Thoracic aorta (tissue), 2 donors: ENCODE results near the gene RGP1. TPM values are rescaled to one million over a fixed set of nuclear protein-coding genes. Genes with fewer than 3 reads are reported as not detected.

ENCODE experiments used
- ATAC-seq: fragments of 150-250 bp; one replicate; pipeline ENCODE4 v1.8.0; 2017; ENCODE audit warnings: low read depth; ENCODE audit not compliant: insufficient number of reproducible peaks, low FRiP score
- DNase-seq: peaks from one replicate; pipeline ENCODE4 v3.0.0-alpha.2; 2020; ENCODE audit warnings: low spot score
- H3K27ac ChIP-seq, 2 donors: fragments of 200-600 bp; sonication (generic); 1 replicate in 1 of 2; 2 replicates in 1 of 2; pipeline ENCODE4 v1.5.1; 2016; ENCODE audit warnings: mild to moderate bottlenecking in 2 of 2, moderate library complexity in 2 of 2
- H3K27me3 ChIP-seq: fragments of 200-600 bp; sonication (generic); replicated peaks from 2 replicates; pipeline ENCODE4 v1.6.0; 2016; ENCODE audit warnings: mild to moderate bottlenecking; ENCODE audit not compliant: insufficient read depth
- H3K36me3 ChIP-seq: fragments of 200-600 bp; sonication (generic); one replicate; pipeline ENCODE4 v1.5.1; 2016
- H3K4me1 ChIP-seq, 2 donors: fragments of 200-600 bp; sonication (generic); 1 replicate in 1 of 2; 2 replicates in 1 of 2; pipeline versions ENCODE4 v1.5.1 to v1.6.0; 2016; ENCODE audit warnings: low read depth in 2 of 2, mild to moderate bottlenecking in 1 of 2; ENCODE audit not compliant: control insufficient read depth in 1 of 2
- H3K4me3 ChIP-seq: fragments of 200-600 bp; sonication (generic); 2 replicates; pipeline ENCODE4 v1.5.1; 2016; ENCODE audit warnings: mild to moderate bottlenecking
- H3K9me3 ChIP-seq: fragments of 200-600 bp; sonication (generic); 2 replicates; pipeline ENCODE4 v1.5.1; 2016
- CTCF ChIP-seq: fragments of 200-600 bp; sonication (generic); IDR thresholded peaks from one replicate; pipeline ENCODE4 v1.5.1; 2019; ENCODE audit warnings: antibody characterized with exemption
- total RNA-seq, 2 donors: library from RNA; depleted of rRNA; stranded (reverse); fragments of >200 nt; gene quantifications; one replicate each; pipeline versions ENCODE4 v1.1.0 to v1.2.3, GENCODE V29; 2016

Gene RGP1
- total RNA-seq, 2 donors from 2014 or later = 23.0 to 24.5 TPM

- Histone ChIP-seq H3K27ac (peak overlapping the region in 1 of 2 donors; percentile 71), H3K4me1 (peaks cover 23 to 52% of the 10 kb centered on the region in 2 donors), H3K27me3 (no peaks in the 10 kb centered on the region), H3K36me3 (no peaks in the 10 kb centered on the region), H3K4me3 (peak overlapping the region; percentile 77), H3K9me3 (no peaks in the 10 kb centered on the region)
- TF ChIP-seq CTCF = no peak
- DNase-seq (no peak), ATAC-seq (no peak)
These were observed 43.7 kb downstream of the RGP1 start for GRCh38 chr9:35792826-35793225.

- Histone ChIP-seq H3K27ac (peak overlapping the region; percentile 25 to 71), H3K36me3 (no peaks in the 10 kb centered on the region), H3K4me1 (peaks cover 23 to 54% of the 10 kb centered on the region in 2 donors), H3K27me3 (no peaks in the 10 kb centered on the region), H3K9me3 (no peaks in the 10 kb centered on the region), H3K4me3 (peak overlapping the region; percentile 77)
- ATAC-seq (no peak), DNase-seq (no peak)
- TF ChIP-seq CTCF = no peak
These were observed 44.4 kb downstream of the RGP1 start for GRCh38 chr9:35793461-35793860.

GRCh38 chr9:35795695-35796094 lies 46.6 kb downstream of the RGP1 start:
- DNase-seq = no peak
- Histone ChIP-seq H3K4me3 (no peak overlapping the region), H3K36me3 (peaks cover 2% of the 10 kb centered on the region), H3K4me1 (peaks cover 21 to 51% of the 10 kb centered on the region in 2 donors), H3K27me3 (no peaks in the 10 kb centered on the region), H3K9me3 (no peaks in the 10 kb centered on the region), H3K27ac (no peak overlapping the region)
- no peak for ATAC-seq
- TF ChIP-seq CTCF = no peak

- H3K36me3 ChIP-seq = peaks cover 7% of the 10 kb centered on the region
- peaks cover 17 to 41% of the 10 kb centered on the region in 2 donors for H3K4me1 ChIP-seq
- no peak for TF ChIP-seq CTCF
- ATAC-seq = no peak
- H3K4me3 ChIP-seq = no peak overlapping the region
- H3K27me3 ChIP-seq = no peaks in the 10 kb centered on the region
- no peak for DNase-seq
- H3K9me3 ChIP-seq = no peaks in the 10 kb centered on the region
- peak overlapping the region in 1 of 2 donors; percentile 5 for H3K27ac ChIP-seq
These were observed 48.4 kb downstream of the RGP1 start for GRCh38 chr9:35797311-35798109.

GRCh38 chr9:35798658-35799374 lies 49.7 kb downstream of the RGP1 start:
- H3K4me1 ChIP-seq = peaks cover 14 to 28% of the 10 kb centered on the region in 2 donors
- no peaks in the 10 kb centered on the region for H3K27me3 ChIP-seq
- no peak overlapping the region for H3K4me3 ChIP-seq
- no peaks in the 10 kb centered on the region for H3K9me3 ChIP-seq
- H3K27ac ChIP-seq = no peak overlapping the region
- peaks cover 7% of the 10 kb centered on the region for H3K36me3 ChIP-seq
- TF ChIP-seq CTCF = no peak
- DNase-seq = no peak
- ATAC-seq = no peak
